CD8-positive, alpha-beta memory T cell (primary cell): Measurements from ENCODE around the gene TGM4. TPM values are rescaled to one million over a fixed set of nuclear protein-coding genes. Genes with fewer than 3 reads are reported as not detected.
"Not testable (repeated sequence)": the region's sequence is repeated elsewhere in the genome, so short reads cannot be mapped to it uniquely, and the experiment has no call there.

Experiments
- CTCF ChIA-PET: fragments of 350-600 bp; sonication (Branson Sonifier 250); formaldehyde crosslinking; loops from one replicate; lab custom pipeline; 2021; ENCODE audit warnings: antibody characterized with exemption; lab: Charles Lee
- POLR2A ChIA-PET: fragments of 350-600 bp; sonication (Branson Sonifier 250); formaldehyde crosslinking; loops from one replicate; lab custom pipeline; 2021; ENCODE audit warnings: antibody characterized with exemption; lab: Charles Lee
- DNase-seq, 5 donors: peaks; one replicate each; pipeline versions ENCODE4 v3.0.0 to v3.0.0-alpha.2; 2020 to 2022; ENCODE audit warnings: mixed read lengths in 1 of 5
- H3K27ac ChIP-seq: one replicate; pipeline ENCODE4 v1.7.0; 2013; ENCODE audit warnings: low read depth, mild to moderate bottlenecking, low read length, moderate library complexity
- H3K27me3 ChIP-seq: 2 replicates; pipeline ENCODE4 v1.7.0; 2013; ENCODE audit warnings: low read length, mild to moderate bottlenecking; ENCODE audit not compliant: insufficient read depth, poor library complexity, severe bottlenecking
- H3K36me3 ChIP-seq: 2 replicates; pipeline ENCODE4 v1.7.0; 2013; ENCODE audit warnings: mild to moderate bottlenecking, low read length, moderate library complexity; ENCODE audit not compliant: insufficient read depth
- H3K4me1 ChIP-seq: 2 replicates; pipeline ENCODE4 v1.7.0; 2013; ENCODE audit warnings: mild to moderate bottlenecking, low read length, moderate library complexity; ENCODE audit not compliant: insufficient read depth
- H3K4me3 ChIP-seq: 2 replicates; pipeline ENCODE4 v1.7.0; 2013; ENCODE audit warnings: mild to moderate bottlenecking, low read length
- H3K9me3 ChIP-seq: 2 replicates; pipeline ENCODE4 v1.7.0; 2013; ENCODE audit warnings: mild to moderate bottlenecking, low read length
- H3K27ac Mint-ChIP-seq, 8 donors: one replicate each; pipeline ENCODE4 v1.8.0; 2020 to 2021; ENCODE audit warnings: mixed read lengths in 8 of 8, mild to moderate bottlenecking in 6 of 8, inconsistent platforms in 3 of 8, moderate library complexity in 3 of 8
- H3K27me3 Mint-ChIP-seq, 2 donors: one replicate each; pipeline ENCODE4 v1.8.0; 2020 to 2021; ENCODE audit warnings: mixed read lengths in 2 of 2, mild to moderate bottlenecking in 1 of 2, moderate library complexity in 1 of 2
- H3K36me3 Mint-ChIP-seq, 3 donors: one replicate each; pipeline ENCODE4 v1.8.0; 2020 to 2021; ENCODE audit warnings: mixed read lengths in 3 of 3, inconsistent platforms in 1 of 3, mild to moderate bottlenecking in 1 of 3
- H3K4me1 Mint-ChIP-seq, 3 donors: one replicate each; pipeline ENCODE4 v1.8.0; 2020 to 2021; ENCODE audit warnings: mixed read lengths in 3 of 3, inconsistent platforms in 1 of 3, mild to moderate bottlenecking in 1 of 3
- H3K4me3 Mint-ChIP-seq, 7 donors: one replicate each; pipeline ENCODE4 v1.8.0; 2020 to 2021; ENCODE audit warnings: mixed read lengths in 7 of 7, mild to moderate bottlenecking in 6 of 7, moderate library complexity in 4 of 7, inconsistent platforms in 2 of 7
- H3K9me3 Mint-ChIP-seq, 5 donors: one replicate each; pipeline ENCODE4 v1.8.0; 2020 to 2022; ENCODE audit warnings: mixed read lengths in 5 of 5, mild to moderate bottlenecking in 3 of 5, moderate library complexity in 2 of 5, inconsistent platforms in 1 of 5
- polyA plus RNA-seq: library from polyadenylated mRNA; unstranded; fragments of 300-500 nt; fragmentation: Illumina TruSeq; gene quantifications from one replicate; pipeline ENCODE4 v1.2.3, GENCODE V29; 2021
- total RNA-seq, 2 experiments: library from RNA; stranded (reverse); gene quantifications; one replicate each; pipeline ENCODE4 v1.2.3, GENCODE V29; 2021

The TGM4 gene
- total and polyA plus RNA-seq, 3 experiments from 2014 or later: 0.43 TPM; not detected in 2

- no peak overlapping the region for H3K27ac Mint-ChIP-seq
These were observed 57.4 kb downstream of the TGM4 start for GRCh38 chr3:44931791-44932190.

GRCh38 chr3:44932271-44932670, 57.9 kb downstream of the TGM4 start:
- CTCF ChIA-PET: no interaction called here
- POLR2A ChIA-PET: no interaction called here
- H3K36me3 ChIP-seq: peaks cover 15% of the 10 kb centered on the region

More at GRCh38 chr3:44931791-44932190, 57.4 kb downstream of the TGM4 start:
- Mint-ChIP-seq H3K4me3 (no peak overlapping the region), H3K27me3 (no peaks in the 10 kb centered on the region), H3K4me1 (peaks cover 10 to 13% (median 13%) of the 10 kb centered on the region in 3 donors), H3K36me3 (peaks cover 10 to 92% (median 15%) of the 10 kb centered on the region in 3 donors), H3K9me3 (no peaks in the 10 kb centered on the region)
- no peaks in the 10 kb centered on the region for H3K9me3 ChIP-seq
- no peak overlapping the region for H3K27ac ChIP-seq
- H3K4me3 ChIP-seq: no peak overlapping the region
- no peaks in the 10 kb centered on the region for H3K27me3 ChIP-seq
- DNase-seq: no peak
- CTCF ChIA-PET: no interaction called here
- H3K36me3 ChIP-seq: peaks cover 15% of the 10 kb centered on the region
- POLR2A ChIA-PET: no interaction called here
- no peaks in the 10 kb centered on the region for H3K4me1 ChIP-seq

GRCh38 chr3:44932986-44933944, 58.9 kb downstream of the TGM4 start:
- Histone ChIP-seq H3K4me1 (no peaks in the 10 kb centered on the region), H3K27ac (no peak overlapping the region), H3K36me3 (peaks cover 15% of the 10 kb centered on the region), H3K9me3 (no peaks in the 10 kb centered on the region), H3K27me3 (no peaks in the 10 kb centered on the region), H3K4me3 (no peak overlapping the region)
- no peak for DNase-seq
- Mint-ChIP-seq H3K4me3 (no peak overlapping the region), H3K4me1 (peaks cover 10 to 16% (median 15%) of the 10 kb centered on the region in 3 donors), H3K27ac (peak overlapping the region in 1 of 8 donors; percentile 27), H3K36me3 (peaks cover 9 to 91% (median 22%) of the 10 kb centered on the region in 3 donors), H3K27me3 (no peaks in the 10 kb centered on the region), H3K9me3 (no peaks in the 10 kb centered on the region)
- CTCF ChIA-PET: no interaction called here
- POLR2A ChIA-PET: no interaction called here

More at GRCh38 chr3:44932271-44932670, 57.9 kb downstream of the TGM4 start:
- Histone ChIP-seq H3K4me3 (no peak overlapping the region), H3K27me3 (no peaks in the 10 kb centered on the region), H3K4me1 (no peaks in the 10 kb centered on the region), H3K9me3 (no peaks in the 10 kb centered on the region), H3K27ac (no peak overlapping the region)
- Mint-ChIP-seq H3K27ac (no peak overlapping the region), H3K4me1 (peaks cover 10 to 15% (median 13%) of the 10 kb centered on the region in 3 donors), H3K9me3 (no peaks in the 10 kb centered on the region), H3K36me3 (peaks cover 6 to 91% (median 19%) of the 10 kb centered on the region in 3 donors), H3K27me3 (no peaks in the 10 kb centered on the region), H3K4me3 (no peak overlapping the region)
- DNase-seq: no peak

GRCh38 chr3:44939581-44940036, 65.2 kb downstream of the TGM4 start:
- CTCF ChIA-PET: no interaction called here

DNA sequence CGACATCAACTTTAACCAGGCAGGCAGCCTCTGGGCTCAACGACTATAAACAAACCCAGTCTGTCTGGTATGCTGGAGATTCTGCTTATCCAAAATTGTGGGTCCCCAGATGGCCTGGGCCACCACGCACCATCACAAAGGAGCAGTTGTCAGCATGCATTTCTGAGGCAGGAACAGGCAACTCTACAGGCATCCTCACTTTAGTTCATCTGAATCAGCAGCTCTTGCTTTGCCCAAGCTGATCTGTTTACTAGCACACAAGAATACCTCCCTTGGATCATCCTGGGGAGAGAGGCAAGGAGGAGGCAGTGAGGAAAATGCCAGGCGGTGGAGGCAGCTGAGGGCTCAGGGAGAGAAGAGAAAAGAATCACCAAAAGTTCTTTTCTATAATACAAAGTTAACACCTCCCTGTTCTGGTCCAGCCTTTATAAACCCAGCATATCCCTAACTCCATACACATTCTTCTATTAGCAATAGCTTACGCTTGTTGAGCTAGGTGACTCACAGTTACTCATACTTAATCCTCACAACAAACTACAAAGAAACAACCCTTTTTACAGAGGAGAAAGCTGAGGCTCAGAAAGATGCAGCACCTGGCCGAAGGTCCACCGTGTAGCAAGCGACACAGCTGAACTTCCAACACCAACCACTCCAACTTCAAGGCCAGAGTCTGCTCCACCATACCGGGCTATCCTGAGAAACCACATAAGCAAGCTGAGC, 68.0 kb downstream of the TGM4 start:
- H3K36me3 ChIP-seq: peaks cover 25% of the 10 kb centered on the region
- H3K27me3 ChIP-seq: no peaks in the 10 kb centered on the region
- Mint-ChIP-seq H3K27ac (no peak overlapping the region), H3K4me1 (peaks cover 0 to 11% (median 9%) of the 10 kb centered on the region in 3 donors), H3K4me3 (no peak overlapping the region), H3K27me3 (no peaks in the 10 kb centered on the region), H3K9me3 (no peaks in the 10 kb centered on the region), H3K36me3 (peaks cover 4 to 89% (median 26%) of the 10 kb centered on the region in 3 donors)
- H3K9me3 ChIP-seq: no peaks in the 10 kb centered on the region
- ChIA-PET POLR2A (no interaction called here), CTCF (no interaction called here)
- no peak overlapping the region for H3K27ac ChIP-seq
- DNase-seq: no peak
- H3K4me3 ChIP-seq: no peak overlapping the region
- H3K4me1 ChIP-seq: no peaks in the 10 kb centered on the region

More at GRCh38 chr3:44939581-44940036, 65.2 kb downstream of the TGM4 start:
- no peaks in the 10 kb centered on the region for H3K27me3 ChIP-seq
- Mint-ChIP-seq H3K4me1 (peaks cover 10 to 26% (median 23%) of the 10 kb centered on the region in 3 donors), H3K27me3 (no peaks in the 10 kb centered on the region), H3K27ac (no peak overlapping the region), H3K9me3 (no peaks in the 10 kb centered on the region), H3K4me3 (no peak overlapping the region), H3K36me3 (peaks cover 9 to 86% (median 37%) of the 10 kb centered on the region in 3 donors)
- H3K9me3 ChIP-seq: no peaks in the 10 kb centered on the region
- H3K4me3 ChIP-seq: no peak overlapping the region
- peaks cover 25% of the 10 kb centered on the region for H3K36me3 ChIP-seq
- no peak for DNase-seq
- no peaks in the 10 kb centered on the region for H3K4me1 ChIP-seq
- no peak overlapping the region for H3K27ac ChIP-seq
- POLR2A ChIA-PET: no interaction called here

DNA sequence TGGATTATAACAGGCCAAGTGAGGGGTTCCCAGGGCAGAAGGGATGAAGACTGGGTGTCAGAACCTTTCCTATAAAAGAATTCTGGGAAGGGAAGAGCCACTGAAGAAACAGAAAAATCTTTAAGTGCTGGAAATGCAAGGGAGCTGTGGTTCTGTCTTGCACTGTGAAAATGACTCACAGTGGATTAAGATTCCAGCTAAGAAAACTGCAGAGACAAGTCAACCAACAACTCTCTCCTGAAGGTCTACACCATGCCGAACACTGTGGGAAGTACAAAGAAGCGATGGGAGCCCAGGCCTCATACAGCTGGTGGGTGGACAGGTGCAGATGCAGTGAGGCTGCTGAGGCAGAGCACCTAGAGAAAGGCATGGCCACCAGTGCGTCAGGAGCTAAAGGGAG, 73.8 kb downstream of the TGM4 start:
- H3K4me3 Mint-ChIP-seq: no peak overlapping the region
- ChIA-PET POLR2A (no interaction called here), CTCF (no interaction called here)
- Histone ChIP-seq H3K4me1 (no peaks in the 10 kb centered on the region), H3K9me3 (no peaks in the 10 kb centered on the region), H3K4me3 (no peak overlapping the region), H3K27me3 (no peaks in the 10 kb centered on the region), H3K27ac (no peak overlapping the region), H3K36me3 (peaks cover 4% of the 10 kb centered on the region)
- H3K9me3 Mint-ChIP-seq: no peaks in the 10 kb centered on the region
- peaks cover 14 to 24% (median 19%) of the 10 kb centered on the region in 3 donors for H3K4me1 Mint-ChIP-seq
- peaks cover 0 to 53% (median 12%) of the 10 kb centered on the region in 3 donors for H3K36me3 Mint-ChIP-seq
- peak overlapping the region in 2 of 8 donors; percentile 36 to 83 for H3K27ac Mint-ChIP-seq
- no peak for DNase-seq
- H3K27me3 Mint-ChIP-seq: no peaks in the 10 kb centered on the region

- peaks cover 0 to 54% (median 9%) of the 10 kb centered on the region in 3 donors for H3K36me3 Mint-ChIP-seq
- H3K9me3 Mint-ChIP-seq, POLR2A ChIA-PET: not testable (repeated sequence)
These were observed 75.4 kb downstream of the TGM4 start for GRCh38 chr3:44949770-44950169.

More at GRCh38 chr3:44949770-44950169, 75.4 kb downstream of the TGM4 start:
- CTCF ChIA-PET, H3K27me3 ChIP-seq, H3K9me3 ChIP-seq, H3K4me1 ChIP-seq, DNase-seq, H3K27me3 Mint-ChIP-seq, H3K4me3 Mint-ChIP-seq, H3K27ac ChIP-seq, H3K36me3 ChIP-seq, H3K4me3 ChIP-seq: not testable (repeated sequence)
- Mint-ChIP-seq H3K4me1 (peaks cover 15 to 24% (median 21%) of the 10 kb centered on the region in 3 donors), H3K27ac (peak overlapping the region in 1 of 8 donors; percentile 36)
